ENCODE data around the gene TCTA.
"Not testable (repeated sequence)": the region's sequence is repeated elsewhere in the genome, so short reads cannot be mapped to it uniquely, and the experiment has no call there.

- TF ChIP-seq CTCF (IDR thresholded peaks at IDR 0.05; ENCODE audit: borderline replicate concordance, extremely low read depth, low read length, poor library complexity, severe bottlenecking); EZH2 (IDR thresholded peaks at IDR 0.05; ENCODE audit: borderline replicate concordance, low read depth, low read length, severe bottlenecking): not testable (repeated sequence)
These were observed 20.9 kb upstream of the TCTA start for GRCh38 chr3:49391310-49391709.

Measured in DND-41 (cell line).